SU-DHL-6 (cell line): ENCODE results near the gene ALDH3A2.

Source experiments
- H2AFZ ChIP-seq: fragments of 200-600 bp; sonication (generic); 2 replicates; pipeline ENCODE4 v1.6.1; 2014; ENCODE audit warnings: low read depth, mild to moderate bottlenecking, moderate library complexity, mixed read lengths, antibody characterized with exemption, low read length; ENCODE audit not compliant: severe bottlenecking
- H3F3A ChIP-seq: fragments of 200-600 bp; shearing (Covaris generic); 2 replicates; pipeline ENCODE4 v1.6.0; 2016; ENCODE audit warnings: antibody characterized with exemption, mild to moderate bottlenecking; ENCODE audit not compliant: insufficient read depth
- H3K27ac ChIP-seq: fragments of 200-600 bp; sonication (generic); 2 replicates; pipeline ENCODE4 v1.5.1; 2016; ENCODE audit warnings: low read depth, mild to moderate bottlenecking, low read length, moderate library complexity, mixed read lengths
- H3K27me3 ChIP-seq: fragments of 200-600 bp; sonication (generic), shearing (Covaris generic); 2 replicates; pipeline ENCODE4 v1.6.0; 2014; ENCODE audit warnings: mild to moderate bottlenecking, low read length
- H3K36me3 ChIP-seq: fragments of 200-600 bp; sonication (generic); 2 replicates; pipeline ENCODE4 v1.6.1; 2014; ENCODE audit warnings: mild to moderate bottlenecking, low read length, mixed read lengths
- H3K4me2 ChIP-seq: fragments of 300-600, 200-600 bp; shearing (Covaris generic), sonication (generic); 2 replicates; pipeline ENCODE4 v1.6.0; 2014; ENCODE audit warnings: low read length, low read depth, mild to moderate bottlenecking; ENCODE audit not compliant: poor library complexity, severe bottlenecking
- H3K4me3 ChIP-seq: fragments of 200-600 bp; sonication (generic); 2 replicates; pipeline ENCODE4 v1.5.1; 2014; ENCODE audit warnings: antibody characterized with exemption, low read length, mild to moderate bottlenecking, mixed read lengths; ENCODE audit not compliant: insufficient read depth, poor library complexity, severe bottlenecking
- H3K79me2 ChIP-seq: fragments of 200-600 bp; sonication (generic); 2 replicates; pipeline ENCODE4 v1.6.1; 2014; ENCODE audit warnings: mild to moderate bottlenecking, low read length, moderate library complexity; ENCODE audit not compliant: insufficient read depth
- H3K9ac ChIP-seq: fragments of 200-600 bp; sonication (generic); 2 replicates; pipeline ENCODE4 v1.7.0; 2014; ENCODE audit warnings: mild to moderate bottlenecking, low read length
- H3K9me2 ChIP-seq: fragments of 200-600 bp; sonication (generic); replicated peaks from 2 replicates; pipeline ENCODE4 v1.6.1; 2014; ENCODE audit warnings: low read length; ENCODE audit not compliant: insufficient read depth
- H3K9me3 ChIP-seq: fragments of 200-600 bp; sonication (generic); 2 replicates; pipeline ENCODE4 v1.6.1; 2014; ENCODE audit warnings: low read length, mixed read lengths; ENCODE audit not compliant: insufficient read depth
- H4K20me1 ChIP-seq: fragments of 200-600 bp; sonication (generic); 2 replicates; pipeline ENCODE4 v1.6.1; 2014; ENCODE audit warnings: low read depth, mild to moderate bottlenecking, antibody characterized with exemption, low read length, moderate library complexity, mixed read lengths
- EZH2phosphoT487 ChIP-seq: fragments of 200-600 bp; sonication (generic), shearing (Covaris generic); conservative IDR thresholded peaks from 2 replicates; pipeline ENCODE4 v1.6.1; 2018; ENCODE audit warnings: mild to moderate bottlenecking, antibody characterized with exemption, low read length, moderate library complexity, mixed read lengths
- TF ChIP-seq, protein P1 (sequence below): fragments of 200-600 bp; sonication (generic); IDR thresholded peaks from one replicate; pipeline ENCODE4 v1.5.1; 2017; ENCODE audit warnings: antibody characterized with exemption, mild to moderate bottlenecking, low read length, moderate library complexity; ENCODE audit not compliant: insufficient read depth, poor library complexity, severe bottlenecking

The ALDH3A2 gene

GRCh38 chr17:19645734-19646201 lies 2.8 kb upstream of the ALDH3A2 start:
- Histone ChIP-seq H3F3A (peaks cover 9% of the 10 kb centered on the region), H3K36me3 (no peaks in the 10 kb centered on the region), H3K9me2 (no peaks in the 10 kb centered on the region), H3K4me2 (no peak overlapping the region), H2AFZ (no peak overlapping the region), H3K4me3 (no peak overlapping the region), H3K27me3 (no peaks in the 10 kb centered on the region), H3K79me2 (peaks cover 13% of the 10 kb centered on the region; the same call in 1 of the 2 replicates), H3K27ac (no peak overlapping the region), H3K9me3 (no peaks in the 10 kb centered on the region), H4K20me1 (no peaks in the 10 kb centered on the region), H3K9ac (no peak overlapping the region)
- TF ChIP-seq, protein P1, sequence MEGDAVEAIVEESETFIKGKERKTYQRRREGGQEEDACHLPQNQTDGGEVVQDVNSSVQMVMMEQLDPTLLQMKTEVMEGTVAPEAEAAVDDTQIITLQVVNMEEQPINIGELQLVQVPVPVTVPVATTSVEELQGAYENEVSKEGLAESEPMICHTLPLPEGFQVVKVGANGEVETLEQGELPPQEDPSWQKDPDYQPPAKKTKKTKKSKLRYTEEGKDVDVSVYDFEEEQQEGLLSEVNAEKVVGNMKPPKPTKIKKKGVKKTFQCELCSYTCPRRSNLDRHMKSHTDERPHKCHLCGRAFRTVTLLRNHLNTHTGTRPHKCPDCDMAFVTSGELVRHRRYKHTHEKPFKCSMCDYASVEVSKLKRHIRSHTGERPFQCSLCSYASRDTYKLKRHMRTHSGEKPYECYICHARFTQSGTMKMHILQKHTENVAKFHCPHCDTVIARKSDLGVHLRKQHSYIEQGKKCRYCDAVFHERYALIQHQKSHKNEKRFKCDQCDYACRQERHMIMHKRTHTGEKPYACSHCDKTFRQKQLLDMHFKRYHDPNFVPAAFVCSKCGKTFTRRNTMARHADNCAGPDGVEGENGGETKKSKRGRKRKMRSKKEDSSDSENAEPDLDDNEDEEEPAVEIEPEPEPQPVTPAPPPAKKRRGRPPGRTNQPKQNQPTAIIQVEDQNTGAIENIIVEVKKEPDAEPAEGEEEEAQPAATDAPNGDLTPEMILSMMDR = peak; percentile 91
- TF ChIP-seq EZH2phosphoT487 = no peak

- H4K20me1 ChIP-seq = no peaks in the 10 kb centered on the region
- no peak overlapping the region for H3K4me3 ChIP-seq
- H3K9ac ChIP-seq = peak overlapping the region; percentile 69
- H3K9me3 ChIP-seq = no peaks in the 10 kb centered on the region
- H3K4me2 ChIP-seq = peak overlapping the region; percentile 95
- no peaks in the 10 kb centered on the region for H3K36me3 ChIP-seq
- H3F3A ChIP-seq = peaks cover 9% of the 10 kb centered on the region
- peaks cover 13% of the 10 kb centered on the region; the same call in 1 of the 2 replicates for H3K79me2 ChIP-seq
- H3K27ac ChIP-seq = no peak overlapping the region
- no peaks in the 10 kb centered on the region for H3K9me2 ChIP-seq
- H2AFZ ChIP-seq = peak overlapping the region; percentile 94
- TF ChIP-seq, protein P1 = no peak
- TF ChIP-seq EZH2phosphoT487 = no peak
- no peaks in the 10 kb centered on the region for H3K27me3 ChIP-seq
Measured at GRCh38 chr17:19646788-19647696, 1.5 kb upstream of the ALDH3A2 start.

GRCh38 chr17:19647697-19648474 lies 665 bp upstream of the ALDH3A2 start:
- TF ChIP-seq EZH2phosphoT487 = no peak
- TF ChIP-seq, protein P1 = no peak
- Histone ChIP-seq H3K9ac (peak overlapping the region; percentile 69), H3K9me2 (no peaks in the 10 kb centered on the region), H3K79me2 (peaks cover 13% of the 10 kb centered on the region; the same call in 1 of the 2 replicates), H3K27me3 (no peaks in the 10 kb centered on the region), H2AFZ (peak overlapping the region; percentile 94), H4K20me1 (no peaks in the 10 kb centered on the region), H3K4me3 (peak overlapping the region; percentile 73), H3K9me3 (no peaks in the 10 kb centered on the region), H3K27ac (0 out of 2 replicates have a peak overlapping the region, but pooled peaks have one; percentile 41), H3K36me3 (no peaks in the 10 kb centered on the region), H3F3A (peaks cover 9% of the 10 kb centered on the region), H3K4me2 (peak overlapping the region; percentile 95)
